HepG2 (cell line): ENCODE results near the gene FAM216A. TPM values are rescaled to one million over a fixed set of nuclear protein-coding genes. Genes with fewer than 3 reads are reported as not detected.

Experiments
- DPF2 ChIP-seq: sonication (generic); formaldehyde crosslinking; IDR thresholded peaks from 2 replicates; pipeline ENCODE4 v1.4.0; 2020; ENCODE audit warnings: mild to moderate bottlenecking, low read depth, missing genetic modification reagents, borderline replicate concordance
- SATB2 ChIP-seq: sonication (generic); formaldehyde crosslinking; IDR thresholded peaks from 2 replicates; pipeline ENCODE4 v1.5.0; 2020; ENCODE audit warnings: missing genetic modification reagents
- ZNF547 ChIP-seq: sonication (generic); formaldehyde crosslinking; IDR thresholded peaks from 2 replicates; pipeline ENCODE4 v1.5.1; 2020; ENCODE audit warnings: mild to moderate bottlenecking, missing genetic modification reagents
- polyA plus RNA-seq, 8 experiments: library from polyadenylated mRNA; depleted of rRNA in 3 of 8; stranded (reverse) in 7 of 8; unstranded in 1 of 8; fragments of >200 nt; fragmentation: Illumina TruSeq in 4 of 8; extraction: Trizol in 4 of 8; gene quantifications; 2 replicates each; pipeline versions ENCODE4 v1.2.1 to v1.2.3, GENCODE V29; 2011 to 2016; ENCODE audit warnings: low read depth in 4 of 8, missing spikeins in 1 of 8, mixed read lengths in 1 of 8; ENCODE audit not compliant: insufficient read depth in 1 of 8
- total RNA-seq, 5 experiments: library from RNA; depleted of rRNA; stranded (reverse); fragments of >200 nt; fragmentation: Illumina TruSeq; extraction: Trizol; gene quantifications; 2 replicates each; pipeline ENCODE4 v1.2.3, GENCODE V29; 2016; ENCODE audit warnings: low read depth in 1 of 5
- TF ChIP-seq, protein P1 (sequence below), 2 experiments: sonication (generic) in 1 of 2; formaldehyde crosslinking in 1 of 2; IDR thresholded peaks; 2 replicates each; pipeline versions ENCODE4 v1.4.0 to v1.6.1; 2018 to 2020; ENCODE audit warnings: missing genetic modification reagents in 2 of 2, borderline replicate concordance in 1 of 2, low read depth in 1 of 2, mild to moderate bottlenecking in 1 of 2, missing biosample characterization in 1 of 2
- TF ChIP-seq, protein P2 (sequence below), 2 experiments: sonication (generic) in 1 of 2; formaldehyde crosslinking in 1 of 2; IDR thresholded peaks; 2 replicates each; pipeline versions ENCODE4 v1.6.1 to v1.9.0; 2014 to 2022; ENCODE audit warnings: antibody characterized with exemption in 1 of 2, borderline replicate concordance in 1 of 2, inconsistent platforms in 1 of 2, low read depth in 1 of 2, missing genetic modification reagents in 1 of 2
- TF ChIP-seq, protein P3 (sequence below): sonication (generic); formaldehyde crosslinking; IDR thresholded peaks from 2 replicates; pipeline ENCODE4 v1.9.0; 2021; ENCODE audit warnings: missing genetic modification reagents, borderline replicate concordance
- TF ChIP-seq, protein P4 (sequence below): sonication (generic); formaldehyde crosslinking; IDR thresholded peaks from 2 replicates; pipeline ENCODE4 v1.5.0; 2020; ENCODE audit warnings: mild to moderate bottlenecking, missing genetic modification reagents, moderate library complexity
- TF ChIP-seq, protein P5 (sequence below): sonication (generic); formaldehyde crosslinking; IDR thresholded peaks from 2 replicates; pipeline ENCODE4 v1.4.0; 2020; ENCODE audit warnings: missing genetic modification reagents

FAM216A gene
- total and polyA plus RNA-seq, 2 of the 13 experiments (the other 11 are each of a cell fraction or from before 2014, with no cell fraction given), result 20.3 to 31.2 TPM

DNA sequence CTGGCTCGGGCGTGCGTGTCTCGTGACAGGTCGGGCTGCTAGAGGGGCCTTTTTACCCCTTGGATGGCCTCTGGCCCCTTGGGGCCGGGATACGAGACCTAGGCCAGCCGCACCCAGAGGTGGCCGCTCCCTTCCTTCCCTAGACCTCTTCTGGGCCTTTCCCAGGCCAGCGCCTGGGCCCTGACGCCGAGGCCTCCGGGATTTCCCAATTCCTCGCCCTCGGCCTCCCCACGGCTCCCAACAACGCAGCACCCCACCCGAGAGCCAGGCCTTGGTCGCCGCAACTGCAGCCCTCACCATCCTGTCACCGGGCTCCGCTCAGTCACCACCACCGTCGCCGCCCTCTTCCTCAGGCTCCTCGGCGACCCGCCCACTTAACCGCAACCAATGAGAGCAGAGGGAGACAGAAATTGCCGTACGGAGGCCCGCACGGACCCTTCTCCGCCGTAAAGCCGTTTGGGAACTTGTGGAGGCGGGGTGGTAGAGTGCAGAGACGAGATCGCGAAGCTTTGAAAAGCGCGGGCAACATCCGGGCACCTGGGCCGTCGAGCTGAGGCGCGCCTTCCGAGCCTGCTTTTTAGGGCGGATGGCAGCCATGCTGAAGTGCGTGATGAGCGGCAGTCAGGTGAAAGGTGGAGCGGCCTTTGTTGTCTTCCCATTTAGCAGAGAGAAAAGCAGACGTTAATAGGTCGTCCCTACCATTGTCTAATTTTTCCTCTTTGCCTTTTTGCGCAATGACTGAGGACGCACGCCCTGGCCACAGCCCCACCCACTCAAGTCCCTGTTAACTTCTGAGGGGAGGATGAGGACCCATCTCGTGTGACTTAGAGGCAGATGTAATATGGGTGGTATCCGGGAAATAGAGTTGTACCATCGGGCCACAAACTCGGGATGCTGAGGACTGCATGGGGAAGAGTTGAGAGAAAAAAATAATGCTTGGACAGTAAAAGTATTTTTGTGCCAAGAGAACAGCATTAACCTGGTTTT is 33.4 kb downstream of the FAM216A start, which contains the start of the genes RAD9B and VPS29 (continued):
- TF ChIP-seq, protein P1, sequence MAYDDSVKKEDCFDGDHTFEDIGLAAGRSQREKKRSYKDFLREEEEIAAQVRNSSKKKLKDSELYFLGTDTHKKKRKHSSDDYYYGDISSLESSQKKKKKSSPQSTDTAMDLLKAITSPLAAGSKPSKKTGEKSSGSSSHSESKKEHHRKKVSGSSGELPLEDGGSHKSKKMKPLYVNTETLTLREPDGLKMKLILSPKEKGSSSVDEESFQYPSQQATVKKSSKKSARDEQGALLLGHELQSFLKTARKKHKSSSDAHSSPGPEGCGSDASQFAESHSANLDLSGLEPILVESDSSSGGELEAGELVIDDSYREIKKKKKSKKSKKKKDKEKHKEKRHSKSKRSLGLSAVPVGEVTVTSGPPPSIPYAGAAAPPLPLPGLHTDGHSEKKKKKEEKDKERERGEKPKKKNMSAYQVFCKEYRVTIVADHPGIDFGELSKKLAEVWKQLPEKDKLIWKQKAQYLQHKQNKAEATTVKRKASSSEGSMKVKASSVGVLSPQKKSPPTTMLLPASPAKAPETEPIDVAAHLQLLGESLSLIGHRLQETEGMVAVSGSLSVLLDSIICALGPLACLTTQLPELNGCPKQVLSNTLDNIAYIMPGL (CRISPR knock-in tag; IDR thresholded peaks at IDR 0.05; ENCODE audit: borderline replicate concordance in 1 of 2, low read depth in 1 of 2), result peak; percentile 72 to 93; a peak in 3 of 4 replicates
- TF ChIP-seq, protein P2, sequence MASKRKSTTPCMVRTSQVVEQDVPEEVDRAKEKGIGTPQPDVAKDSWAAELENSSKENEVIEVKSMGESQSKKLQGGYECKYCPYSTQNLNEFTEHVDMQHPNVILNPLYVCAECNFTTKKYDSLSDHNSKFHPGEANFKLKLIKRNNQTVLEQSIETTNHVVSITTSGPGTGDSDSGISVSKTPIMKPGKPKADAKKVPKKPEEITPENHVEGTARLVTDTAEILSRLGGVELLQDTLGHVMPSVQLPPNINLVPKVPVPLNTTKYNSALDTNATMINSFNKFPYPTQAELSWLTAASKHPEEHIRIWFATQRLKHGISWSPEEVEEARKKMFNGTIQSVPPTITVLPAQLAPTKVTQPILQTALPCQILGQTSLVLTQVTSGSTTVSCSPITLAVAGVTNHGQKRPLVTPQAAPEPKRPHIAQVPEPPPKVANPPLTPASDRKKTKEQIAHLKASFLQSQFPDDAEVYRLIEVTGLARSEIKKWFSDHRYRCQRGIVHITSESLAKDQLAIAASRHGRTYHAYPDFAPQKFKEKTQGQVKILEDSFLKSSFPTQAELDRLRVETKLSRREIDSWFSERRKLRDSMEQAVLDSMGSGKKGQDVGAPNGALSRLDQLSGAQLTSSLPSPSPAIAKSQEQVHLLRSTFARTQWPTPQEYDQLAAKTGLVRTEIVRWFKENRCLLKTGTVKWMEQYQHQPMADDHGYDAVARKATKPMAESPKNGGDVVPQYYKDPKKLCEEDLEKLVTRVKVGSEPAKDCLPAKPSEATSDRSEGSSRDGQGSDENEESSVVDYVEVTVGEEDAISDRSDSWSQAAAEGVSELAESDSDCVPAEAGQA (IDR thresholded peaks at IDR 0.05; ENCODE audit: low read depth), result peak; percentile 85
- TF ChIP-seq, protein P2 (CRISPR knock-in tag; IDR thresholded peaks at IDR 0.05; ENCODE audit: borderline replicate concordance), result no peak; the same call in 1 of the 2 replicates
- TF ChIP-seq DPF2 (CRISPR knock-in tag) (no peak), SATB2 (peak; percentile 93; the same call in 1 of the 2 replicates), ZNF547 (peak; percentile 99)
- TF ChIP-seq, protein P3, sequence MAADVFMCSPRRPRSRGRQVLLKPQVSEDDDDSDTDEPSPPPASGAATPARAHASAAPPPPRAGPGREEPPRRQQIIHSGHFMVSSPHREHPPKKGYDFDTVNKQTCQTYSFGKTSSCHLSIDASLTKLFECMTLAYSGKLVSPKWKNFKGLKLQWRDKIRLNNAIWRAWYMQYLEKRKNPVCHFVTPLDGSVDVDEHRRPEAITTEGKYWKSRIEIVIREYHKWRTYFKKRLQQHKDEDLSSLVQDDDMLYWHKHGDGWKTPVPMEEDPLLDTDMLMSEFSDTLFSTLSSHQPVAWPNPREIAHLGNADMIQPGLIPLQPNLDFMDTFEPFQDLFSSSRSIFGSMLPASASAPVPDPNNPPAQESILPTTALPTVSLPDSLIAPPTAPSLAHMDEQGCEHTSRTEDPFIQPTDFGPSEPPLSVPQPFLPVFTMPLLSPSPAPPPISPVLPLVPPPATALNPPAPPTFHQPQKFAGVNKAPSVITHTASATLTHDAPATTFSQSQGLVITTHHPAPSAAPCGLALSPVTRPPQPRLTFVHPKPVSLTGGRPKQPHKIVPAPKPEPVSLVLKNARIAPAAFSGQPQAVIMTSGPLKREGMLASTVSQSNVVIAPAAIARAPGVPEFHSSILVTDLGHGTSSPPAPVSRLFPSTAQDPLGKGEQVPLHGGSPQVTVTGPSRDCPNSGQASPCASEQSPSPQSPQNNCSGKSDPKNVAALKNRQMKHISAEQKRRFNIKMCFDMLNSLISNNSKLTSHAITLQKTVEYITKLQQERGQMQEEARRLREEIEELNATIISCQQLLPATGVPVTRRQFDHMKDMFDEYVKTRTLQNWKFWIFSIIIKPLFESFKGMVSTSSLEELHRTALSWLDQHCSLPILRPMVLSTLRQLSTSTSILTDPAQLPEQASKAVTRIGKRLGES (CRISPR knock-in tag), result peak; percentile 63; the same call in 1 of the 2 replicates
- TF ChIP-seq, protein P4, sequence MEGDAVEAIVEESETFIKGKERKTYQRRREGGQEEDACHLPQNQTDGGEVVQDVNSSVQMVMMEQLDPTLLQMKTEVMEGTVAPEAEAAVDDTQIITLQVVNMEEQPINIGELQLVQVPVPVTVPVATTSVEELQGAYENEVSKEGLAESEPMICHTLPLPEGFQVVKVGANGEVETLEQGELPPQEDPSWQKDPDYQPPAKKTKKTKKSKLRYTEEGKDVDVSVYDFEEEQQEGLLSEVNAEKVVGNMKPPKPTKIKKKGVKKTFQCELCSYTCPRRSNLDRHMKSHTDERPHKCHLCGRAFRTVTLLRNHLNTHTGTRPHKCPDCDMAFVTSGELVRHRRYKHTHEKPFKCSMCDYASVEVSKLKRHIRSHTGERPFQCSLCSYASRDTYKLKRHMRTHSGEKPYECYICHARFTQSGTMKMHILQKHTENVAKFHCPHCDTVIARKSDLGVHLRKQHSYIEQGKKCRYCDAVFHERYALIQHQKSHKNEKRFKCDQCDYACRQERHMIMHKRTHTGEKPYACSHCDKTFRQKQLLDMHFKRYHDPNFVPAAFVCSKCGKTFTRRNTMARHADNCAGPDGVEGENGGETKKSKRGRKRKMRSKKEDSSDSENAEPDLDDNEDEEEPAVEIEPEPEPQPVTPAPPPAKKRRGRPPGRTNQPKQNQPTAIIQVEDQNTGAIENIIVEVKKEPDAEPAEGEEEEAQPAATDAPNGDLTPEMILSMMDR (CRISPR knock-in tag), result no peak; the same call in 1 of the 2 replicates
- TF ChIP-seq, protein P5, sequence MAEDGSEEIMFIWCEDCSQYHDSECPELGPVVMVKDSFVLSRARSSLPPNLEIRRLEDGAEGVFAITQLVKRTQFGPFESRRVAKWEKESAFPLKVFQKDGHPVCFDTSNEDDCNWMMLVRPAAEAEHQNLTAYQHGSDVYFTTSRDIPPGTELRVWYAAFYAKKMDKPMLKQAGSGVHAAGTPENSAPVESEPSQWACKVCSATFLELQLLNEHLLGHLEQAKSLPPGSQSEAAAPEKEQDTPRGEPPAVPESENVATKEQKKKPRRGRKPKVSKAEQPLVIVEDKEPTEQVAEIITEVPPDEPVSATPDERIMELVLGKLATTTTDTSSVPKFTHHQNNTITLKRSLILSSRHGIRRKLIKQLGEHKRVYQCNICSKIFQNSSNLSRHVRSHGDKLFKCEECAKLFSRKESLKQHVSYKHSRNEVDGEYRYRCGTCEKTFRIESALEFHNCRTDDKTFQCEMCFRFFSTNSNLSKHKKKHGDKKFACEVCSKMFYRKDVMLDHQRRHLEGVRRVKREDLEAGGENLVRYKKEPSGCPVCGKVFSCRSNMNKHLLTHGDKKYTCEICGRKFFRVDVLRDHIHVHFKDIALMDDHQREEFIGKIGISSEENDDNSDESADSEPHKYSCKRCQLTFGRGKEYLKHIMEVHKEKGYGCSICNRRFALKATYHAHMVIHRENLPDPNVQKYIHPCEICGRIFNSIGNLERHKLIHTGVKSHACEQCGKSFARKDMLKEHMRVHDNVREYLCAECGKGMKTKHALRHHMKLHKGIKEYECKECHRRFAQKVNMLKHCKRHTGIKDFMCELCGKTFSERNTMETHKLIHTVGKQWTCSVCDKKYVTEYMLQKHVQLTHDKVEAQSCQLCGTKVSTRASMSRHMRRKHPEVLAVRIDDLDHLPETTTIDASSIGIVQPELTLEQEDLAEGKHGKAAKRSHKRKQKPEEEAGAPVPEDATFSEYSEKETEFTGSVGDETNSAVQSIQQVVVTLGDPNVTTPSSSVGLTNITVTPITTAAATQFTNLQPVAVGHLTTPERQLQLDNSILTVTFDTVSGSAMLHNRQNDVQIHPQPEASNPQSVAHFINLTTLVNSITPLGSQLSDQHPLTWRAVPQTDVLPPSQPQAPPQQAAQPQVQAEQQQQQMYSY (CRISPR knock-in tag), result peak; percentile 20; the same call in 1 of the 2 replicates
